ENCODE data around the gene CACNA1B. TPM values are rescaled to one million over a fixed set of nuclear protein-coding genes. Genes with fewer than 3 reads are reported as not detected.
"Not testable (repeated sequence)": the region's sequence is repeated elsewhere in the genome, so short reads cannot be mapped to it uniquely, and the experiment has no call there.

CACNA1B gene
- not detected in 2 replicates for total RNA-seq (2014; rRNA removed; shearing (Covaris generic))
- polyA plus RNA-seq (2014; cell fraction: nucleus; rRNA removed): 0.01 and 0.19 TPM in 2 replicates

DNA sequence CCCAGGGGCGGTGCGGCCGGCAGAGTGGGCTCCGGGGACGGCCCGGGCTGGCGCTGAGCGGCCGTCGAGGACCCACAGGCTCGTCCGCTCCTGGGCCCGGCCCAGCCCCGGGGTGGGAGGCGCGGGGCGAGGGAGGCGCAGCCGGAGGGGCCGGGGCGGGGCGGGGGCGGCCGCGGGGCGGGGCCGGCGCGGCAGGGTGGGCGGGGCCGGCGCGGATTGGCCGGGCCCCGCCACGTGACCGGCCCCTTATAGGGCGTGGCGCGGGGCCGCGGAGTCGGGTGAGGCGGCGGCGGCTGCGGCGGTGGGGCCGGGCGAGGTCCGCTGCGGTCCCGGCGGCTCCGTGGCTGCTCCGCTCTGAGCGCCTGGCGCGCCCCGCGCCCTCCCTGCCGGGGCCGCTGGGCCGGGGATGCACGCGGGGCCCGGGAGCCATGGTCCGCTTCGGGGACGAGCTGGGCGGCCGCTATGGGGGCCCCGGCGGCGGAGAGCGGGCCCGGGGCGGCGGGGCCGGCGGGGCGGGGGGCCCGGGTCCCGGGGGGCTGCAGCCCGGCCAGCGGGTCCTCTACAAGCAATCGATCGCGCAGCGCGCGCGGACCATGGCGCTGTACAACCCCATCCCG lies at the start of gene CACNA1B:
Gene CACNA1B, plus strand, starts transcription at position 277 of the 617 bp plus-strand sequence. Its CDS starts 152 bp downstream, at position 429.
- DNase-seq (ENCODE audit: extremely low read depth, low read depth): not testable (repeated sequence)

DNA sequence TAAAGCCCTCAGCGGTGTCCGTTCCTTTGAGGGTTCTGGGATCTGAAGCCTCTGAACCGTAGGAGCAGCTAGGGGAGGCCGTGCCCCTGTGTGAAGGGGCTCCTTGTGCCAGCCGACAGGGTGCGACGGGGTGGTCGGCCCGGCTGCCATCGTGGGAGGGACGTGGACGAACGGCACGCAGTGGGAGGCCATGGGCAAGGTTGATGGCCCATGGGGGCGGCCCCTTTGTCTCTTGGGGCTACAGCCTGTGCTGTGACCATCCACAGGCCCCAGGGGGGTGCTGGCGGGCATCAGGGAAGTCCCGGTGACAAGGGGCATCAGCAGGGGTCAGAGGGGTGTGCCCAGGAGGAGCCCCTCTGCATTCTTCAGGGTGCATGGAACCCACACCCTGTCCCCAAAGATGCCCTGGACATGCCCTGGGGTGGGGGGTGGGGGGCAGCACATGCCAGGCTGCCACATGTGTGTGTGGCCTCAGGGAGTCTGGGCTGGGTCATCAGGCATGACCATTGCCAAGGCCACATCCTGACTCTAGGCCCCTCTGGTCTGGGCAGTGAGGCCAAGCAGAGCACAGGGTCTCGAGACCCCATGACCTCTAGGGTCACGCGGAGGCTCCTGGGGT lies 49.6 kb upstream of the CACNA1B start:
- DNase-seq (ENCODE audit: extremely low read depth, low read depth): no peak

DNA sequence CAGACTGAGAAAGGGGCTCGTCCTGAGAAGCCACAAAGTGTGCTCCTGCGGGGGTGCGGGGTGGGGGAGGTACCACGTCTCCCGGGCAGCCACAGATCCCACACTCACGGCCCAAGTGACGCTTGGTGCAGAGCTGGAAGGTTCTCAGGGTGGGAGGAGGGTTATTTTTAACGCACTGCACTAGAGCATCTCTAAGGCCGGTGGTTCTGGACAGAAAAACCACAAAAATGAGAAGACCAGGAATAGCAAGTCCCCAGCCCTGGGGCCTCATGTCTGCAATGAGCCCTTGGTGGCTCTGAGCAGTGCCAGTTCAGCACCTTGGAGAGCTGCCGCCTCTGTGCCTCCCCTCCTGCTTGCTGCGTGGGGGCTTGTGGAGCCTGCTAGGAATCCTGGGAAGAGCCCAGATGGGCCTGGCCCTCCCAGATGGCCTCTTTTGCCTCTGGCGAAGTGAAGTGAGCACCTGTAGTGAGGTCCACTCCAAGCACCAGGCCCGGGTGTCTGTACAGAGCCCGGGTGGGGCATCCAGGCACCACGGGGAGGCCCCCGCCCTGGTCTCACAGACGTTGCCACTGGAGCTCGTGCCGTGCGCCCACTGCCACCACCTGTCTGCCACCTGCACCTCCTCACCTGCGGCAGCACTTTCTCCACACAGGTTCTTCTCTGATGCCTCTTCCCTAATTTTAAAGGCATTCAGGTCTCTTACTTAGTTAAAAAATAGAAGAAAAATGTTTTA lies 48.9 kb upstream of the CACNA1B start:
- peak; percentile 4 for DNase-seq (ENCODE audit: extremely low read depth, low read depth)

DNA sequence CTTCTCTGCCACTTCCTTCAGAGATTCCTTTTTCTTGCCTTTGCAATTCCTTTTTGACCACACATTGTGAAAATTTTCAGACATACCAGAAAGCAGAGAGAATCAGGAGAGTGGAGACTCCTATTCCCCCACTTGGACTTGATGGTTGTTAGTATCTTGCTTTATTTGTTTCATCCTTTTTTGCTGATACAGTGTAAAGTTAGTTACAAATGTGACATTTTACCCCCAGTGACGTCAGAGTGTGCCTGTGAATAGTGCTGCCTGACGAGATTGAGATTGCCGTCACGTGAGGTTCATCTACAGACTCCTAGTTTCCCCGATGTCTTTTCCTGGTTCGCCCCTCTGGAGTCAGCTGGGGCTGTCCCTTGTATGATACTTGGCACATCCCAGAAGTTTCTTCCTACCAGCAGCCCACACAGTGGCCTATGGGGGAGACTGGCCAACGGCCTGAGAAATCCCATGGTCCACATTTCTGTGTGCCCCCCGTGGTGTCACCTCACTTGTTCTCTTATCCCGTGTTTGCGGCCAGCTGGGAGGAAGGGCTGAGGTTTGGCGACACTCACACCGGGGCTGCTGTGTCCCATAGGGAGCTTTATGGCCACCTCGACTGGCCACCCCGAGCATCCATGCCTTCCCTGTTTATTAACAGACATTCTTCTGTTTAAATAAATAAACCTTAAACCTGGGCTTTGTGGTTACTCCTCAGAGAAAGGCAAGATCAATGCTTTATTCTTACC lies 48.2 kb upstream of the CACNA1B start:
- no peak for DNase-seq (ENCODE audit: extremely low read depth, low read depth)

DNA sequence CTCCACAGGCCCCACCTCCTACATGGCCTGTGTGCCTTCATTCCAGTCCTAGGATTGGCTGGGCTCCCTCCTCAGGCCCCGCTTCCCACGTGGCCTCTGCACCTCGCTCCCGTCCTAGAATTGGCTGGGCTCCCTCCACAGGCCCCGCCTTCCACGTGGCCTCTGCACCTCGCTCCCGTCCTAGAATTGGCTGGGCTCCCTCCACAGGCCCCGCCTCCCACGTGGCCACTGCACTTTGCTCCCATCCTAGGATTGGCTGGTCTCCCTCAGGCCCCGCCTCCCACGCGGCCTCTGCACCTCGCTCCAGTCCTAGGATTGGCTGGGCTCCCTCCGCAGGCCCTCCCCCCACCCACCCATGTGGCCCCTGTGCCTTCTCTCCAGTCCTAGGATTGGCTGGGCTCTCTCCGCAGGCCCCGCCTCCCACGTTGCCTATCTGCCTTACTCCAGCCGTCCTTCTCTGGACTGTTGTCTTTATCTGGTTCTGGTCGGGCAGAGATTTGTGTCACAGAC lies 45.3 kb upstream of the CACNA1B start:
- DNase-seq (ENCODE audit: extremely low read depth, low read depth): no peak

DNA sequence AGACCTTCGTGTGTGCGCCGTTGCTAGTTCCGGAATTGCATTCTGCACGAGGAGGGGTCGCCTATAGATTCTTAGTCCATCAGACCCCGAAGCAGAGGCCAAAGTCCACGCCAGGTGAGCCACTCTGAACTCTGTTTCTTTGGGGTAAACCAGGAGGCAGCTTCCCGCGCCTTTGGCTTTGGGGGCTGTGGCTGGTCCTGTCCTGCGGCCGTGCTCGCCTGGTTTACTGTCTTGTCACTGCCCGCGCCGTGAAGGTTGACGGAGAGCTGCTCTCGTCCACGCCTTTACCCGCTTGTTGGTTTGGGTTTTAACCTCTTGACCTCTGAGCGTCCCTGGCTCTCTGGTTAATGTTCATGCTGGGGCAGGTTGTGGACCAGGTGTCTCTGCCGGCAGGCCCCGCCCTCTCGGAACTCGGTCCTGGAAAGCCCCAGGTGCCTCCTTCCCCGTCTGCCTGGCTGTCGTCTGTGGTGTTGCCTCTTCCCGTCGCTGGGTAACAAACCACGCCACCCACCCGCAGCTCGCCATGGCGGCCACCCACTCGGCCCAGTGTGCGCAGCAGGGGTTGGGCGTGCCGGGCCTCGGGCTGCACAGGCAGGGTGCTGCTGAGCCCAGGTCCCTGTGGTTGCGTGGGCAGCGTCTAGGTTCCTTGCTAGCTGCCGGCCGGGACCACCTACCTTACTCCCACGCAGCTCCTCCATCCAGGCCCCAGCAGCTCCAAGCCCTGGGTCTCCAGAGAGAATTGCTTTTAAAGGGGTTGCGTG lies 44.6 kb upstream of the CACNA1B start:
- DNase-seq (ENCODE audit: extremely low read depth, low read depth): no peak

DNA sequence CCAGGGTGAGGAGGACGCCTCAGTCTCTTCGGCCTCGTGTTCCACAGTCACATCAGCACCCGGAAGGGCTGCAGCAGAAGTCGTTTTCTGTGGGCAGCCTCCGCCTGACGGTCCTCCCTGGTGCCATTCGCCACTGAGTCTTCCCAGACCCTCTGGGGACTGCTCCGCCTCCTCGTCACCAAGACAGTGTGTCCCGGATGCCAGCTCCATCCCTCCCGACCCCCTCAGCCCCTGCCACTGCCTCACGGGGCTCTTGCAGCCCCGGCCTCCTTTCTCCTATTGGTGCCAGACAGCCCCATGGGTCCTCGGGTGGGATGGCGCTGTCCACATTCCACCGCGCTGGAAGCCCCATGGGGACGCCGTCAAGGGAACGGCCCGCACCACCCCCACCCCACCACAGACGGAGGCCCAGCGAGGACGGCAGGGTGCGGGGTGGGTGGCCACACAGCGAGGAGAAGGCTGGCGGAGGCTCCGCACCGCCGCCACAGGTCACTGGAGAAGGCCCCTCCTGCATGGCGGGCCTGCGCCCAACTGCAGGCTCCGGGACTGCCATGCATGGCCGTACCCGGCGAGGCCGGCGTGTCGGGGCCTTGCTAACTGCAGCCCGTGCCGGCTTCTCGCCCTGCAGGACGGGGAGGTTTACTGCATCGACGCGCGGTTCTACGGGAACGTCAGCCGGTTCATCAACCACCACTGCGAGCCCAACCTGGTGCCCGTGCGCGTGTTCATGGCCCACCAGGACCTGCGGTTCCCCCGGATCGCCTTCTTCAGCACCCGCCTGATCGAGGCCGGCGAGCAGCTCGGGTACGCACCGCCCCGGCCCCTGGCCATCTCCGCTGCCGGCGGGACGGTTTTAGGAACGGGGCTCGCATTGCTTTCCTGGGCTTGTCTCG lies 43.6 kb upstream of the CACNA1B start:
- no peak for DNase-seq (ENCODE audit: extremely low read depth, low read depth)

DNA sequence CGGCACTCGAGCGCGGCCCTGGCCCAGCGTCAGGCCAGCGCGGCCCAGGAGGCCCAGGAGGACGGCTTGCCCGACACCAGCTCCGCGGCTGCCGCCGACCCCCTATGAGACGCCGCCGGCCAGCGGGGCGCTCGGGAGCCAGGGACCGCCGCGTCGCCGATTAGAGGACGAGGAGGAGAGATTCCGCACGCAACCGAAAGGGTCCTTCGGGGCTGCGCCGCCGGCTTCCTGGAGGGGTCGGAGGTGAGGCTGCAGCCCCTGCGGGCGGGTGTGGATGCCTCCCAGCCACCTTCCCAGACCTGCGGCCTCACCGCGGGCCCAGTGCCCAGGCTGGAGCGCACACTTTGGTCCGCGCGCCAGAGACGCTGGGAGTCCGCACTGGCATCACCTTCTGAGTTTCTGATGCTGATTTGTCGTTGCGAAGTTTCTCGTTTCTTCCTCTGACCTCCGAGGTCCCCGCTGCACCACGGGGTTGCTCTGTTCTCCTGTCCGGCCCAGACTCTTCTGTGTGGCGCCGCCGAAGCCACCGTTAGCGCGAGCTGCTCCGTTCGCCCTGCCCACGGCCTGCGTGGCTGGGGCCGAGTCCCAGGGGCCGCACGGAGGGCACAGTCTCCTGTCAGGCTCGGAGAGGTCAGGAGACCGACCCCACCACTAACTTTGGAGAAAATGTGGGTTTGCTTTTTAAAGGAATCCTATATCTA lies 42.6 kb upstream of the CACNA1B start:
- no peak for DNase-seq (ENCODE audit: extremely low read depth, low read depth)

DNA sequence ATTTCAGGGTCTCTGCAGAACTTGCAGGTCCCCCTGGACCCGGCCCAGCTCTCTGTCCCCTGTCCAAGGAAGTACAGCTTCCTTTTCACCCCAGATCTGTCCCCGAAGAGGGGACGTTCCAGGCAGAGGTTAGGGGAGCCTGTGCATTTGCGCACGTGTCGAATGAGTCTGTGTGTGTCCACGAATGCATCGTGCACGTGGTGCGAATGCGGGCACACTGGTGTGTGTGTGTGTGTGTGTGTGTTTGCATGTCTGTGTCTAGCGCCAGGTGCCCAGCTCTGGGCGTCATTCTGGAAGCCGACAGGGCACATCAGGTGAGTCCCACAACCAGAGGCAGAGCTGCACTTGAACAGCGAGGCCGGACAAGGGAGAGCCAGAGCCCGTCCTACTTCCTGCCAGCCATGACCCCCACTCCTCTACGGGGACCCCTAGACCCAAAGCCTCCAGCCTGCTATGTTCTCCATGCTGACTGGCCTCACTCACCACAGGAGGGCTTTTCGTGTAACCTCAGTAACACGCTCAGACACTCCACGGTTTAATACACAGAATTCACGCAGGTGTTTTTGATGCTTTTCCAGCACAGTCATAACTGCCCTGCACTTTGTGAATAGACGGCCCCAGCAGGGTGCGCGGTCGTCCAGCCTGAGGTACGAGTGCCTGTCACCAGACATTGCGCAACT lies 41.3 kb upstream of the CACNA1B start:
- no peak for DNase-seq (ENCODE audit: extremely low read depth, low read depth)

DNA sequence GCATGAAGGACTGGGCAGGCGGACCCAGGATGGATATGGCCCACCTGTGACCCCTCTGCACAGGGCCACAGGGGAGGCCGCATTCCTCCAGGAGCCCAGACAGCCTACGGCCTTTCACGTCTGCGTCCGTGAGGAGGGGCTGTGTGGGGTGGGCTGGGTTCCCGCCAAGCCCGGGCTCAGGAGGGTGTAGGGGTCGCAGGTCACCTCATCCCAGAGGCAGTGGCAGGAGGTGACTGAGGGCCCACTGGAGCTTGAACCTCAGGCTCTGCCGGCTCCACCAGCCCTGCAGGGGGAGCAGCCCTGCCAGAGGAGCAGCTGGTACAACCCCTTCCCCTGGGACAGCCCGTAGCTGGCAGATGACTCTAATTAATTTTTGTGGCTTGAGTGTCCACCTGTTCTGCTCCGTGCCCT lies 40.7 kb upstream of the CACNA1B start:
- no peak for DNase-seq (ENCODE audit: extremely low read depth, low read depth)

DNA sequence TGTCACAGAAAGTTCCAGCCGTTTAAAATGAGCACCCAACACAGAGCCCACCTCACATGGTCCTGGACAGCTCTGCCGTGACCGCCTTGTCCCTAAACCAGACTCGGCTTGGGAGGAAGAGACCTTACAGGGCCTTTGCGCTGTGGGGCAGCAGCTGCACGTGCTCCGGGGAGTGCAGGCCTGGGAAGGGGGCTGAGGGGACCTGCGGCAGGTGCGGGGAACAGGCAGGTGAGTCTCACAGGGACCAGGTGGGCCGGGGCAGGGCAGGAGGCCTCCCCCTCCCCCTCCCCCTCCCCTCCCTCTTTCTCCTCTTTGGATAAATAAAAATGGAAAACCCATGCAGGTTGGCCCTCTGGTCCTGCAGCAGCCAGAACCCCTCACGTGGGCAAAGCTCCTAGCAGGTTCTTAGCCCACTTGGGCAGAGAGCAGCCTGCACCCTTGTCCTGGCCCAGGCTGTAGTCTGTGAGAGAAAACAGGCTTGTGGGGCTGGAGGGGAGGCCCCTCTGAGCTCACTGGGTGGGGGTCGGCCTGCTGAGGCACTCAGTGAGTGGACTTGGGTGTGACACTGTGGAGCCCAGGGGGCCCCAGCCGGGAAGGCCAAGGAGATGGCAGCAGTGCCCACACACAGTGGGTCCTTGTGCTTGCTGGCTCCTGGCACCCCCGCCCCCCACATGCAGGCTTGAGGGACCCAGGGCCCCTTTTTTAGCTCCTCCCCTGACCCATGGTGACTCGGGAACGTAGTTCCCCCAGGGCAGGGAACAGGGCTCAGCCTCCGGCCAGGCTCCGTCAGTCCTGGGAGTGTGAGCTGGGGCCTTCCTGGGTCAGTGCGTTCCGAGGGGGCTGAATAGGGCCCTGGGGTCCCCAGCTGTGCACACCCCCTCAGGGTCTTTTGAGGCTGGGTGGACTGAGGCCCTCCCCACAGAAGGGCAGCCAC lies 40.0 kb upstream of the CACNA1B start:
- DNase-seq (ENCODE audit: extremely low read depth, low read depth): no peak

DNA sequence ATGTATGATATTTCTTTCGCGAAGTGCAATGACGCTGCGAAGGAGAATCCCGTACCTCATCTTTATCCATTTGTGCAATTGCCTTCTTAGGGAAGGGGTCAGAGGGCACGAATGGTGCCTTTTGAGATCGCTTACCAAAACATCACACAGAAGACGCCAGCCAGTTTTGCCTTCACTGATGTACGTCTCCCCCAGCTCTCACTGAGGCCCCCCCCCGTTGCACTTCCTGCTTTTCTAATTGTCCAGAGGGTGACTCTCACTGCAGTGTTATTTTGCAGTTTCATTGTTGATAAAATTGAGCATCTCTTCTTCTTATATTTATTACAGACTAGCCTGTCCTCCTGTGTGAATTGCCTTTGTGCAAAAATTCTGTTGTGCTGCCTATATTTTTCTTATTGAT lies 39.0 kb upstream of the CACNA1B start:
- no peak for DNase-seq (ENCODE audit: extremely low read depth, low read depth)

DNA sequence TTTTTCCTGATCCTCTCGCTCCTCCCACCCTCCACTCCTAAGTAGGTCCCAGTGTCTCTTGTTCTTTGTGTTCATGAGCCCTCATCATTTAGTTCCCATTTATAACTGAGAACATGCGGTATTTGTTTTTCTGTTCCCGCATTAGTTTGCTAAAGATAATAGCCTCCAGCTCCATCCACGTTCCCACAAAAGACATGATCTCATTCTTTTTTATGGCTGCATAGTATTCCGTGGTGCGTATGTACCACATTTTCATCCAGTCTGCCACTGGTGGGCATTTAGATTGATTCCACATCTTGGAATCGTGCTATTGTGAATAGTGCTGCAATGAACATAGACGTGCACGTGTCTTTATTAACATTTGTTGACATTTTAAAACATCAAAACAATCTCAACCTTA lies 34.2 kb upstream of the CACNA1B start:
- DNase-seq (ENCODE audit: extremely low read depth, low read depth): no peak

DNA sequence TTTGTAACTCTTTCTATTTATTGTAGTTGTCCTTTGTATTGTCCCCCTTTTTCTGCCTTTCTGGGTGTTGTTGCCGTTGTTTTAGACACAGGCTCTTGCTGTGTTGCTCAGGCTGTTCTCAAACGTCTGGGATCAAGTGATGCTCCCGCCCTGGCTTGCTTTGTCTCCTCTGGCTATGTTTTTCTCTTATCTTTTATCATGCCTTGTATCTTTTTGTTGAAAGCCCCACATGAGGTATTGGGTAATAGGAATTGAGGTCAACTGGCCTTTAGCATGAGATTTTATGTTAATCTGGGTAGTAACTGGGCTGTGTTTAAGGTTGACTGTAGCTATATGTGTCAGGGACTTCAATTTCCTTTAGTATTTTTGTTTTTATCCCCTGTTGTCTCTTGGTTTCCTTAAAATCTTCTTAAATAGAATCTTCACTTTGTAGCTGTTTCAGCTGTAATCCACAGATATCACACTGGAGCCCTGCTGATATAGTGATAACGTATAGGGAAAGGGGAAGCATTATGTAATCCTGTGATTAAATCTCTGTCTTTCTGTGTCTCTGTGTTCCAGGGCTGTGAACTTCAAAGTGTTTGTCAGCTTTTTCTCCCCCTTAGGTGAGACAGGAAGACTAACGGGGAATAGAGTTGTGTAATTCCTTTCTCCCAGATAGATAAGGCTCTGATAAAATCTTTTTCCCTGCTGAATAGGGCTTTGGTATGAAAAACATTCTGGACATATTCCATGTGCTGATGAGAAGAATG lies 25.9 kb upstream of the CACNA1B start:
- DNase-seq (ENCODE audit: extremely low read depth, low read depth): no peak

DNA sequence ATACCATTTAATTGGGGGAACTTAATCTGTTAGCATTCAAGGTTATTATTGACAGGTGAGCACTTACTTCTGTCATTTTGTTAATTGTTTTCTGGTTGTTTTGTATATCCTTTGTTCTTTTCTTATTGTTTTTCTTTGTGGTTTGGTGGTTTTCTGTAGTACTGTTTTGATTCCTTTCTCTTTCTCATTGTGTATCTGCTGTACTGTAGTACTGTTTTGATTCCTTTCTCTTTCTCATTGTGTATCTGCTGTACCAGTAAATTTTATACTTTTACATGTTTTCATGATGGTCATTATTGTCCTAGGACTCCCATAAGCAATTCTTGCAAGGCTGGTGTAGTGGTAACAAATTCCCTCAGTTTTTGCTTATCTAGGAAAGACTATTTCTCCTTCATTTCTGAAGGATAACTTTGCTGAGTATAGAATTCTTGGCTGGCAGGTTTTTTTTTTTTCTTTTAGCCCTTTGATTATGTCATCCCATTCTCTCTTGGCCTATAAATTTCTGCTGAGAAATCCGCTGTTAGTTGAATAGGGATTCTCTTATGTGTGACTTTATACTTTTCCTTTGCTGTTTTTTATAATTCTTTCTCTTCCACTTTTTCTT lies 24.1 kb upstream of the CACNA1B start:
- no peak for DNase-seq (ENCODE audit: extremely low read depth, low read depth)

DNA sequence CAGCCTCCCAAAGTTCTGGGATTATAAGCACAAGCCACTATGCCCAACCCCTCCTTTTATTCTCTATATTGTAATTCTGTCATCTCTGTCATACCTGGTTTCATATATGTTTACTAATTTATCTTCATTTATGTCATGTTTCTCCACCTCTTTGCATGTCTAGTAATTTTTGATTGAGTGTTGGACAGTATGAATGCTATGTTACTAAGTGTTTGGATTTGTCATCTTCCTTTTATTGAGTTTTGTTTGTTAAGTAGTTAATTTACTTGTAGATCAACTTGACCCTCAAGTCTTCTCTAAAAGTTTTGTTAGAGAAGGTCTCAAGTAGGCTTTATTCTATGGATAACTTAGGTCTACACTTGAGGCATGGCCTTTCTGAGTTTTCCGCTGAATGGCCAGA lies 17.2 kb upstream of the CACNA1B start:
- no peak for DNase-seq (ENCODE audit: extremely low read depth, low read depth)
